ENCODE data around the gene CDKAL1.

Gene CDKAL1

DNA sequence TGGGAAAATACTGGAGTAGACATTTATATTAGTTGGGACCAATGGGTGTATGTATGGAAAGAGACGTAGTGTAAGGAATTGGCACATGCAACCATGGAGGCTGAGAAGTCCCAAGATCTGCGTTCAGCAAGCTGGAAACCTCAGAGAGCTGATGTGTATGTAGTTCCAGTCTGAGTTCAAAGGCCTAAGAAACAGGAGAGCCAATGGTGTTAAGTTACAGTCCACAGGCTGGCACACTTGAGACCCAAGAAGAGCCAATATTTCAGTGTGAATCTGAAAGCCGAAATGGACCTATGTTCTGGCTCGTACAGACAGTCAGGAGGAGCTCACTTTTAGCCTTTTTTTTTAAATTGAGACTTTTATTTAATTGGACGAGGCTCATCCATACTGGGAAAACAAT is 244.2 kb downstream of the CDKAL1 start:
- no peak overlapping the region for H3K4me3 ChIP-seq (ENCODE audit: low read depth, low read length)
- no peaks in the 10 kb centered on the region; the same call in 1 of the 2 replicates for H3K36me3 ChIP-seq
- no peak for DNase-seq
- TF ChIP-seq, protein P1, sequence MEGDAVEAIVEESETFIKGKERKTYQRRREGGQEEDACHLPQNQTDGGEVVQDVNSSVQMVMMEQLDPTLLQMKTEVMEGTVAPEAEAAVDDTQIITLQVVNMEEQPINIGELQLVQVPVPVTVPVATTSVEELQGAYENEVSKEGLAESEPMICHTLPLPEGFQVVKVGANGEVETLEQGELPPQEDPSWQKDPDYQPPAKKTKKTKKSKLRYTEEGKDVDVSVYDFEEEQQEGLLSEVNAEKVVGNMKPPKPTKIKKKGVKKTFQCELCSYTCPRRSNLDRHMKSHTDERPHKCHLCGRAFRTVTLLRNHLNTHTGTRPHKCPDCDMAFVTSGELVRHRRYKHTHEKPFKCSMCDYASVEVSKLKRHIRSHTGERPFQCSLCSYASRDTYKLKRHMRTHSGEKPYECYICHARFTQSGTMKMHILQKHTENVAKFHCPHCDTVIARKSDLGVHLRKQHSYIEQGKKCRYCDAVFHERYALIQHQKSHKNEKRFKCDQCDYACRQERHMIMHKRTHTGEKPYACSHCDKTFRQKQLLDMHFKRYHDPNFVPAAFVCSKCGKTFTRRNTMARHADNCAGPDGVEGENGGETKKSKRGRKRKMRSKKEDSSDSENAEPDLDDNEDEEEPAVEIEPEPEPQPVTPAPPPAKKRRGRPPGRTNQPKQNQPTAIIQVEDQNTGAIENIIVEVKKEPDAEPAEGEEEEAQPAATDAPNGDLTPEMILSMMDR (IDR thresholded peaks at IDR 0.05; ENCODE audit: low read depth, low read length), result no peak
- no peaks in the 10 kb centered on the region for H3K9me3 ChIP-seq
- no peaks in the 10 kb centered on the region for H3K27me3 ChIP-seq
- H3K4me1 ChIP-seq, result no peaks in the 10 kb centered on the region

DNA sequence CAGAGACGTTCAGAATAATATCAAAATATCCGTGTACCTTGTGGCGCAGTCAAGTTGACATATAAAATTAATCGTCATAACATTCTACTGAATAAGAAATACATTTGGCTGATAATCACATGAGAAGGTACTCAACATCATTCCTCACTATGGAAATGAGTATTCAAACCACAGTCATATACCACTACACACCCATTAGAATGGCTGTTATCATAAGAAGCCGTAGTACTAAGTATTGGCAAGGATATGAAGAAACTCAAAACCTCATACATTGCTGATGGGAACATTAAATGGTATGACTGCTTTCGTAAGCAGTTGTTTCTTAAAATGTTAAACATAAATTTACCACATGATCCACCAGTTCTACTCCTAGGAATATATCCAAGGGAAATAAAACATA is 244.7 kb downstream of the CDKAL1 start:
- H3K9me3 ChIP-seq, result no peaks in the 10 kb centered on the region
- TF ChIP-seq, protein P1 (IDR thresholded peaks at IDR 0.05; ENCODE audit: low read depth, low read length), result no peak
- no peaks in the 10 kb centered on the region; the same call in 1 of the 2 replicates for H3K36me3 ChIP-seq
- DNase-seq, result no peak
- H3K4me3 ChIP-seq (ENCODE audit: low read depth, low read length), result no peak overlapping the region
- H3K27me3 ChIP-seq, result no peaks in the 10 kb centered on the region
- no peaks in the 10 kb centered on the region for H3K4me1 ChIP-seq

DNA sequence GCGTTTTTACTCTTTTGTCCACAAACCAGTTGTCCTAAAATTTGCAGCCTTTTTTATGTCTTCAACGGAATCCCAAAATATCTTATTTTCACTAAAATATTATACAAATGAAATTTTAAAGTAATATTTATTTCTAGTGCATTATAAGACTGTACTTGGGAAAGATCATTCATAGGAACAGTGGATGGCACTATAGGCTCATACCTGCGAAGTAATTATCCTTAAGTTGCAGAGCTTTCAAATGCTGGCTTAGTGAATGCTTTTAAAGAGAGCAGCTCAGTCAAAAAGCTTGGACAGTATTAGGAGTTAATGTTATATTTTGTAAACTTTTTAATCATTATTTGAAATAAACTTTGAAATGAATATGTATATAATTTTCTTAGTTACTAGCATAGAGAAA is 254.9 kb downstream of the CDKAL1 start:
- Histone ChIP-seq H3K4me1 (peaks cover 3% of the 10 kb centered on the region; the same call in 1 of the 2 replicates), H3K36me3 (no peaks in the 10 kb centered on the region), H3K27me3 (no peaks in the 10 kb centered on the region), H3K4me3 (ENCODE audit: low read depth, low read length) (no peak overlapping the region), H3K9me3 (no peaks in the 10 kb centered on the region)
- TF ChIP-seq, protein P1 (IDR thresholded peaks at IDR 0.05; ENCODE audit: low read depth, low read length), result peak; percentile 34; the same call in 1 of the 2 replicates
- DNase-seq, result no peak

DNA sequence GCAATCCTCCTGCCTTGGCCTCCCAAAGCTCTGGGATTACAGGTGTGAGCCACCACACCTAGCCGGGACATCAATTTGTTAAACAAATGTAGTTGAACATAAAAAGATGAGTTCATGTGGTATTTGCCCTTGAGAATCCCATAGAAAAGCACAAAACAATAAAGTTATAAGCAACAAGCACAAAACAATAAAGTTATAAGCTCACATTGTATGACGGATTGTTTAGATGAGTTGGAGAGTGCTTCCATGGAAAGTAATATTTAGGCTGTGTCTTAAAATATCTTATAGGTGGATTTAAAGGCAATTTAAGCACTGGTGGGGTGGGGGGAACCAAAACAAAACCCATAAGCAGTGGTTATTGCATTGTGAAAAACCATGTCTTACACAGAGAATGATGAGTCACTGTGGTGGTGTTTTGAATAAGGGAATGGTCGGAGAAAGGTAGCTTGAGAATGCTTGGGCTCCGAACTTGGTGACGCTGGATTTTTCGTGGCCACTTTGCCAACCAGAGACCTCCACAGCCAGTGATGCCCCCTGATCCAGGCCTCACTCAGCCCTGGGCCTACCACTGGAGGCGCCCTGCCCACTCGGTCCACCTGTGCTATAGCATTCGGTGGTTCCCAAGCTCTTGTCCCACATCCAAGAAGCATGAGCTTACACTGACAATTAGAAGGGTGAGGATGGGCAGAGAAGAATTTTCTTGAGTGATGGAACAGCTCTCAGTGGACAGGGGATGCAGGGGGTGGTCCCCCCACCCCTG is 256.0 kb downstream of the CDKAL1 start:
- H3K4me1 ChIP-seq, result peaks cover 3% of the 10 kb centered on the region; the same call in 1 of the 2 replicates

DNA sequence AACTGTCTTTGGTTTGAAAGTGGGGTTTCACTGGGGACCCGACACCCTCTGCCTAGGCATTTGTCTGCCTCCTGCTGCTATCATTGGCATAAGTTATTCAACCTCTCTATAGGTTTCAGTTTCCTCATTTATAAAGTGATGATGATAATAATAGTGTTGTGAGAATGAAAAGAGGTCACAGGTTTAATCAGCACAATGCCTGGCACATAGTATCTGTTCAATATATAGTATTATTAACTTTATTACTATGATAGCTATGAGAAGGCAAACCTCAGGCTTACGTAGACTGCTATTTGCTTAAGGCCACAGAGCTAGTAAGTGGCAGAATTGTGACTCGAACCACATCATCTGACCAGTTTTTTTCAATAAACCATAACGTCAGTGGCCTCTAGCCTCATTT is 256.8 kb downstream of the CDKAL1 start:
- Histone ChIP-seq H3K4me3 (ENCODE audit: low read depth, low read length) (no peak overlapping the region), H3K9me3 (no peaks in the 10 kb centered on the region), H3K27me3 (no peaks in the 10 kb centered on the region), H3K4me1 (peaks cover 3% of the 10 kb centered on the region; the same call in 1 of the 2 replicates), H3K36me3 (no peaks in the 10 kb centered on the region)
- TF ChIP-seq, protein P1 (IDR thresholded peaks at IDR 0.05; ENCODE audit: low read depth, low read length), result no peak
- DNase-seq, result no peak

More for the DNA sequence above, 256.0 kb downstream of the CDKAL1 start:
- Histone ChIP-seq H3K9me3 (no peaks in the 10 kb centered on the region), H3K4me3 (ENCODE audit: low read depth, low read length) (no peak overlapping the region), H3K36me3 (no peaks in the 10 kb centered on the region), H3K27me3 (no peaks in the 10 kb centered on the region)
- no peak for DNase-seq
- TF ChIP-seq, protein P1 (IDR thresholded peaks at IDR 0.05; ENCODE audit: low read depth, low read length), result no peak

DNA sequence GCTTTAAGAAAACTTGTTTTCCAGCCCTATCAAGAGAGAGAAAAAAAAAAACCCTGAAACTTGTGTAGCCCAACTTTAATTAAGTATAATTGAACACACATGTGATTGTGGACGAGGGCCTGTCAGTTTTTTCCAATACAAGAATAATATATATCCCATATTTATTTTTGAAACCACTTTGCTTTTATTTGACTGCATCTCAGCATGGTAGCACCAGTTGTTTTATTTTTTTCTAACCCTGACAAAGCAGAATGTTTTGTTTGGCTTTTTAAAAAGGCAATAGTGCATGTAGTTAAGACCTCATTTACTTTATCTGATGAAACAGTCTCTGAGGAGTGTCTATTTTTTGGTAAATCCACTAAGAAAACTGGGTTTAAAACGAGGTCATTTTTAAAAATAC is 257.7 kb downstream of the CDKAL1 start:
- peaks cover 3% of the 10 kb centered on the region; the same call in 1 of the 2 replicates for H3K4me1 ChIP-seq
- H3K4me3 ChIP-seq (ENCODE audit: low read depth, low read length), result no peak overlapping the region
- H3K36me3 ChIP-seq, result no peaks in the 10 kb centered on the region
- no peaks in the 10 kb centered on the region for H3K9me3 ChIP-seq
- DNase-seq, result no peak
- TF ChIP-seq, protein P1 (IDR thresholded peaks at IDR 0.05; ENCODE audit: low read depth, low read length), result no peak
- H3K27me3 ChIP-seq, result no peaks in the 10 kb centered on the region

Measured in BE2C (cell line).